T-helper 2 cell treated with Interferon-gamma antibody and Interleukin-4, amounts not matched to agents 100 ng/mL and 5 ng/mL, for 36 hours (primary cell): ENCODE measurements around the gene SLC22A5. TPM values are rescaled to one million over a fixed set of nuclear protein-coding genes. Genes with fewer than 3 reads are reported as not detected.
"Not testable (repeated sequence)": the region's sequence is repeated elsewhere in the genome, so short reads cannot be mapped to it uniquely, and the experiment has no call there.

Experiments used
- intact Hi-C: fragments of 100-400 bp; cut with micrococcal nuclease; formaldehyde crosslinking; loops from one replicate; pipeline ENCODE4 v1.15.1; 2023
- total RNA-seq: library from RNA; stranded (reverse); gene quantifications from 2 replicates; pipeline ENCODE4 v1.2.3, GENCODE V29; 2022

The SLC22A5 gene
- total RNA-seq, 1 donor from 2014 or later = 4.8 TPM

GRCh38 chr5:132386644-132387286 lies 17.3 kb downstream of the SLC22A5 start:
- intact Hi-C loops = loop anchor here (1.0 to 5.0 kb wide), 6 partner anchors 25 to 496 kb away; partner anchors contain the start of gene KIF3A

DNA sequence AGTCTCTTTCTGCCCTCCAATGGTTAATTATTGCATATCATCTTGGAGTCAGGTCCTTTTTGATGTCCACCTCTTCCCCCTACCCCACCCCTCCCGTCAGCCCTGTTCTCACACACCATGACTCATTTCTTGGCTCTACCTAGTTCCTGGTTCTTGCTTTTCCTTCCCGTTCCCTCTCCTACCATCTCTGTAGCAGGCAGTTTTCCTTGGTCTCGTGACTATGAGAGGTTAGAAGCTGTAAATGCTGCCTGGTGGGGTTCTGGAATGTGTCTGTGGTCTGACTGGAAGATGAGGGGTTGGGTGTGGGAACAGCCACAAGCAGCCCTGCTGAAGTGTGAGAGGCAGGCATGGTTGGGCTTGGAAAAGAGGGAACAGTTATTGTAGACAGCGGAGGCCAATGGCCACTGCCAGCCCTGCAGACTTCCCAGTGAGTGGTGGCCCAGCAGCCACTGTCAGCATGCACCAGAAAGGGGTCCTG lies 18.2 kb downstream of the SLC22A5 start:
- intact Hi-C loops = loop anchor here (2.0 to 5.0 kb wide), 4 partner anchors 323 to 495 kb away; partner anchors contain the start of gene KIF3A

- intact Hi-C loops = loop anchor here (5.0 kb wide), 1 partner anchor 349 kb away; the partner anchor contains the start of gene KIF3A
These were observed 18.9 kb downstream of the SLC22A5 start for GRCh38 chr5:132388244-132389050.

DNA sequence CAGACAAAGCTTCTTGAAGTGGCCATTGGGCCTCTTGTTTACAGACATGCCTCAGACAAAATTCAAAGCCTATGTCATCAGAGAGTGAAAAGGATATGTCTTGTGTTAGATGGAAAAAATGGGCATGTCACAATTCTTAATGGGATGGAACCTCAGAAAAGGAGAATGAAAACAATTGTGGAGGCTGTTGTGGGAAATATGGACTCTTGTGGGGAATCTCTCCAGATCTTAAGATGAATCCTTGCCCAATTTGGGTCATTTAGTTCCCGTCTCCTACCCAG lies 19.5 kb downstream of the SLC22A5 start:
- intact Hi-C loops = loop anchor here (5.0 kb wide), 1 partner anchor 348 kb away; the partner anchor contains the start of gene KIF3A

- intact Hi-C loops = loop anchor here (5.0 kb wide), 1 partner anchor 348 kb away; the partner anchor contains the start of gene KIF3A
These were observed 20.2 kb downstream of the SLC22A5 start for GRCh38 chr5:132389585-132390286.

DNA sequence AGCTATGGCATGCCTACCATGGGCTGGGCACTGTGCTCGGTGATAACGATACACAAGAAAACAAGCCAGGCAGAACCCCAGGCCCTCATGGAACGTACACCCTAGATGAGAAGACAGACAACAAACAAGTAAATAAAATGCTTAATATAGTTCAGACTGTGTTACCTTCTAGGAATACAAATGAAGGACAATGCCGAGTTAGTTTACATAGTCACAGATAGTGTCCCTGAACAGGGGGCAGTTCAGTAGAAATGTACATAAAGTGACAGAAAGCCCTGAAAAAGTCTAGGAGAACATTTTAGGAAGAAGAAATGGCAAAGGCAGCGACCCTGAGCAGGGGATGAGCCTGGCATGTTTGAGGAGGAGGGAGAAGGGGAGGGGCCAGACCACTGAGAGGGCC lies 21.7 kb downstream of the SLC22A5 start:
- intact Hi-C loops = no loop called here

DNA sequence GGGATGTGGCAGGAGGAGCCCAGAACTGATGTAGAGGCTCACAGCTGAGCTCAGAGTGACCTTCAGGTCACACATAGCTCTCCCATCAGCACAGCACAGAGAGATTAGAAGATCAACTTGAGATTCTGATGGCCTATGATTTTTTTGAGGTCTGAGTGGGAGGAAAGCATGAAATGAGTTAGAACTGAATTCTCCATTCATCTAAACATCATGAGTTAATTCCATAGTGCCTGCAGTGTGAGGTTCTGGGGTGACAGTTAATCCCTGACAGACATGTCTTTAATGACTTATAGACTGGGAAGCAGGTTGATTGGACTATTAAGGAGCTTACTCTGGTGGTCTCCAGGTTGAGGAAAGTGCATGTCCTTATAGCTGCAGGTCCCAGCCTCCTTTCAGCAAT lies 22.4 kb downstream of the SLC22A5 start:
- intact Hi-C loops = no loop called here

DNA sequence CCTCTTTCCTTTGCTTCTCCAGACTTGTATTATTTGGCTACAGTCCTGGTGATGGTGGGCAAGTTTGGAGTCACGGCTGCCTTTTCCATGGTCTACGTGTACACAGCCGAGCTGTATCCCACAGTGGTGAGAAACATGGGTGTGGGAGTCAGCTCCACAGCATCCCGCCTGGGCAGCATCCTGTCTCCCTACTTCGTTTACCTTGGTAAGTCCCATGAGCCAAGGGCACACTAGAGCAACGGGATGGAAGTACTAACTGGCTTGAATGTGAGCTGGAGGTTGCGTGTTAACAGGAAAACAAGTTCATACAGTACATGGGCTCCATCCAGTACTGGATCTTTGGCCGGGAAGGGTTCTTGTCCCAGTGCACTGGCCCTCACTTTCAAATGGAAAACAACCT lies 22.9 kb downstream of the SLC22A5 start:
- intact Hi-C loops = no loop called here

- intact Hi-C loops = no loop called here
These were observed 23.7 kb downstream of the SLC22A5 start for GRCh38 chr5:132392978-132393825.

DNA sequence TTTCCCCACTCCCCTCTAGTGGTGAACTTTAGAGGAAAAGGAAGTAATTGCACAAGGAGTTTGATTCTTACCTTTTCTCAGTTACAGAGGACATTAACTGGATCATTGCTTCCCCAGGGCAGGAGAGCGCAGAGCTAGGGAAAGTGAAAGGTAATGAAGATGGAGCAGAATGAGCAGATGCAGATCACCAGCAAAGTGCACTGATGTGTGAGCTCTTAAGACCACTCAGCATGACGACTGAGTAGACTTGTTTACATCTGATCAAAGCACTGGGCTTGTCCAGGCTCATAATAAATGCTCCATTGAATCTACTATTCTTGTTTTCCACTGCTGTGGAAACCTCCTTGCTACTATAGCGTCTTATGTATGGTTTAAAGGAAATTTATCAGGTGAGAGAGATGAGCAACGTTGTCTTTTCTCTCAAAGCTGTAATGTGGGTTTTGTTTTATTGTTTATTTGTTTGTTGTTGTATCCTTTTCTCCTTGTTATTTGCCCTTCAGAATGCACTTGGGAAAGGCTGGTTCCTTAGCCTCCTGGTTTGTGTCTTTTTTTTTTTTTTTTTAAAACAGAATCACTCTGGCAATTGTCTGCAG lies 25.3 kb downstream of the SLC22A5 start:
- intact Hi-C loops = no loop called here

DNA sequence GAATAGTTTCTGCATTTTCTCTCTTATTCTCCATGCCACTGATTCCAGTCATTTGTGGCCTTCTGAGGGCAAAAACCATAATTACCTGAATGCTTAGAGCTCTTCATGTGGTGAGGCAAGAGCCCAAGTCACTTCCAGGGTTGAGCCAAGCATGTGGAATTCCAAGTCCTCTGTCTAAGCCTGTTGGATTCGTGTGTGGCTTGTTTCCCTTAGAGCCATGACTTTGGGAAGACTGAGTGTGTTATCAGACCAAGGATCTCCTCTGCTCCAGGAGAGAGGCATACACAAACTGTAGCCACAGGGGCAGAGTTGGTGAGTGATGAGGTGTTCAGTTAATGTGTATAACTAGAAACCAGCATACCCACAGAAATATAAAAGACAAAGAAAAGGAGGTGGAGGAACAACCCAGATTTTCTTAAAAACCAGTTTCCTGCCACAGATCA lies 27.1 kb downstream of the SLC22A5 start:
- intact Hi-C loops = loop anchor here (2.0 kb wide), 1 partner anchor 14 kb away; no protein-coding TSS in a partner anchor

DNA sequence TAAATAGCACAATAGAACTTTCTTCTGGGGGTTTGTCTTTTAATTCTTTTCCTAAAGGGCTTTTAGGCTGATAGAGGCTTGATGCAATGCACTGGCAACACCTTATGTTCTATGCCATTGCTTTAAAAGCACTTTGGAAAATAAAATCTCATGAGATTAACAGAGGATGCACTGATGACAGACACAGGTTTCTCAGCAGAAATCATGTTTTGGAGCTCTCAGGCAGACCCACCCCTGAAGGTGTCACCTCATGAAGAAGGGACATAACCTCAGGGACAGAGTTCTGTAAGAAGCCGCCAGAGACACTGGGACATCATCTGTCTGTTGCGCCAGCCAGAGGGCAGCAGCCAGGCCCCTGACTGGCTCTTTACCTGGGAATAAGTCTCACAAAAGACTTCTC lies 27.7 kb downstream of the SLC22A5 start:
- intact Hi-C loops = loop anchor here (2.0 kb wide), 1 partner anchor 14 kb away; no protein-coding TSS in a partner anchor

GRCh38 chr5:132397936-132398675 lies 28.6 kb downstream of the SLC22A5 start:
- intact Hi-C loops = loop anchor here (2.0 kb wide), 1 partner anchor 13 kb away; no protein-coding TSS in a partner anchor

DNA sequence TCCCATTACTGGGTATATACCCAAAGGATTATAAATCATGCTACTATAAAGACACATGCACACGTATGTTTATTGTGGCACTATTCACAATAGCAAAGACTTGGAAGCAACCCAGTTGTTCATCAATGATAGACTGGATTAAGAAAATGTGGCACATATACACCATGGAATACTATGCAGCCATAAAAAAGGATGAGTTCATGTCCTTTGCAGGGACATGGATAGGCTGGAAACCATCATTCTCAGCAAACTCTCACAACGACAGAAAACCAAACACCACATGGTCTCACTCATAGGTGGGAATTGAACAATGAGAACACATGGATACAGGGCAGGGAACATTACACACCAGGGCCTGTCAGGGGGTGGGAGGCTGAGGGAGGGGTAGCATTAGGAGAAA lies 34.5 kb downstream of the SLC22A5 start:
- intact Hi-C loops = not testable (repeated sequence)

GRCh38 chr5:132405646-132406045 lies 36.1 kb downstream of the SLC22A5 start:
- intact Hi-C loops = no loop called here

DNA sequence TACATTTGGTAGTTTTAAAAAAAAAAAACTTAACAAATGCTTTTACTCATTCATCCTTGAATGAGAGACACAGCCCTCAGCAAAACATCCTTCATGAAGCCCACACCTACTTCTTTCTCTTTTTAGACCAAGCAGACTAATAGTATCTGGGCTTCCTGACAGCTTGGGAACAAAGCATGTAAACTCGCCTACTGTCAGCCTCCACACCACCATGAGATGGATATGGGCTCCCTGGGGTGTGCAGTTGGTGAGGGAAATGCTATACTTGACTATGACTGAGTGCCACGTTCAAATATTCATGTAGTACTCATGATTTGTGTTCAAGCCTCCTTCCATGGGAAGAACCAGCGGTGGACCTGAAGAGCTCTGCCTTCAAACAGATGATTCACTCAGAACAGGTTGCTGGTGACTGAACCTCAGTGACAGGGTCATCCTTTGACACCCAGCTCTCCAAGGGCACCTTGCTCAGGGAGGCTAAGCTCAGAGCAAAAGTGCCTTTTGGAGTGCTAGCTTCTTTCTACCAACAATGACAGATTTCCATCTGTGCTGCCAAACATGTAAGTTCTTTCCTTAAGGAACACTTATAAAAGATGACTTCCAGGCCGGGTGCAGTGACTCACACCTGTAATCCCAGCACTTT lies 36.8 kb downstream of the SLC22A5 start:
- intact Hi-C loops = no loop called here

DNA sequence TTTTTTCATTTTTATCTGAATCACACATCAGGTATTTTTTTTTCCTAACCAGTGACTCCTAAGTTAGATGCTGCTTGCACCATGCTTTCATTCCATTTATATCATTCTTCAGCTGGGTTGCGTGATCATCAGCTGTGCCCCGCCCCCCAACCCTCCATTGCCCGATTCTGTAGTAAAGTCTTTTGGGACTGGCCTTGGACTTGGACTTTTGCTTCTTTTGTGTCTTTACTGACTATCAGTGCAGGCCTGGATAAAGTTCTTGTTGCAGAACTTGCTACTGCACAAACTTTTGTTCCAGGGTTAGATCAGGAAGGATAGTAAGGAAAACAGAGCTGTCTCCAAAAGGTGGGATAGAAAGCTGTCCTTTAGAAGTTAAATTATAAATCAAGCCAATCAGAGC lies 38.5 kb downstream of the SLC22A5 start:
- intact Hi-C loops = no loop called here

GRCh38 chr5:132408456-132408855 lies 38.9 kb downstream of the SLC22A5 start:
- intact Hi-C loops = no loop called here

DNA sequence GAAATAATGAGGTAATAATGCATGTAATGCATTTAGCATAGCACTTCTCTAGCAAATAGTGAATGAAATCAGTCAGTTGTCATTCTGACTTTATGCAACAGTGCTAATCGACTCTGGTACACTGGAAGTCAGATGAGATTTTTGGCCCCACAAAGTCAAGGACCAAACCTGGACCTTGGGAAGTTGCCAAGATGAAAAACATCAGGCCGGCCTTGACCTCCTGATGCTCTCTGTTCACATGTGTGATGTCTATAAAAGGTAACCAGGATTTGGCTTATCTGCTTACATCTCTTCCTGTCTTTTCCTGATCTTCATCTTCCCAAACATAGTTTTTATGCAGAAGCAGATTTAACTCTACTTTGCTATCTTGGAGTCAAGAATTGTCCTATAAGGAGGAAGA lies 39.5 kb downstream of the SLC22A5 start:
- intact Hi-C loops = no loop called here
